Loucy (cell line): Measurements from ENCODE around the gene PPP4R2.

Experiments used
- EZH2phosphoT487 ChIP-seq: fragments of 200-600 bp; IDR thresholded peaks from 2 replicates; pipeline ENCODE4 v1.6.1; 2018; ENCODE audit warnings: antibody characterized with exemption, mild to moderate bottlenecking, moderate library complexity, borderline replicate concordance
- TF ChIP-seq, protein P1 (sequence below): fragments of 200-600 bp; sonication (generic); conservative IDR thresholded peaks from 2 replicates; pipeline ENCODE4 v1.5.1; 2014; ENCODE audit warnings: mild to moderate bottlenecking, antibody characterized with exemption, low read length

GRCh38 chr3:72962317-72962716 is 34.3 kb upstream of the PPP4R2 start:
- TF ChIP-seq, protein P1, sequence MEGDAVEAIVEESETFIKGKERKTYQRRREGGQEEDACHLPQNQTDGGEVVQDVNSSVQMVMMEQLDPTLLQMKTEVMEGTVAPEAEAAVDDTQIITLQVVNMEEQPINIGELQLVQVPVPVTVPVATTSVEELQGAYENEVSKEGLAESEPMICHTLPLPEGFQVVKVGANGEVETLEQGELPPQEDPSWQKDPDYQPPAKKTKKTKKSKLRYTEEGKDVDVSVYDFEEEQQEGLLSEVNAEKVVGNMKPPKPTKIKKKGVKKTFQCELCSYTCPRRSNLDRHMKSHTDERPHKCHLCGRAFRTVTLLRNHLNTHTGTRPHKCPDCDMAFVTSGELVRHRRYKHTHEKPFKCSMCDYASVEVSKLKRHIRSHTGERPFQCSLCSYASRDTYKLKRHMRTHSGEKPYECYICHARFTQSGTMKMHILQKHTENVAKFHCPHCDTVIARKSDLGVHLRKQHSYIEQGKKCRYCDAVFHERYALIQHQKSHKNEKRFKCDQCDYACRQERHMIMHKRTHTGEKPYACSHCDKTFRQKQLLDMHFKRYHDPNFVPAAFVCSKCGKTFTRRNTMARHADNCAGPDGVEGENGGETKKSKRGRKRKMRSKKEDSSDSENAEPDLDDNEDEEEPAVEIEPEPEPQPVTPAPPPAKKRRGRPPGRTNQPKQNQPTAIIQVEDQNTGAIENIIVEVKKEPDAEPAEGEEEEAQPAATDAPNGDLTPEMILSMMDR: no peak
- no peak for TF ChIP-seq EZH2phosphoT487
